K562 (cell line): ENCODE data around the gene SLTM. TPM values are rescaled to one million over a fixed set of nuclear protein-coding genes. Genes with fewer than 3 reads are reported as not detected.

ENCODE experiments used
- BRF2 ChIP-seq: IDR thresholded peaks from 3 replicates; pipeline ENCODE4 v1.6.1; 2011; ENCODE audit warnings: borderline replicate concordance, mild to moderate bottlenecking; ENCODE audit not compliant: insufficient read length, insufficient read depth
- CCAR2 ChIP-seq: fragments of 200-400 bp; formaldehyde crosslinking; IDR thresholded peaks from 2 replicates; pipeline ENCODE4 v1.6.1; 2017; ENCODE audit warnings: mild to moderate bottlenecking, low read depth, low read length
- ELF2 ChIP-seq: fragments of 250-450 bp; sonication (Bioruptor Pico); IDR thresholded peaks from 2 replicates; pipeline ENCODE4 v1.5.0; 2021; ENCODE audit warnings: mild to moderate bottlenecking
- GATAD2A ChIP-seq: fragments of 450-650 bp; IDR thresholded peaks from 2 replicates; pipeline ENCODE4 v1.6.1; 2017
- GTF2E2 ChIP-seq: fragments of 200-800 bp; sonication (Bioruptor generic); IDR thresholded peaks from 2 replicates; pipeline ENCODE4 v1.6.1; 2016; ENCODE audit warnings: missing genetic modification characterization, missing compliant biosample characterization
- HEY1 ChIP-seq: fragments of 250-450 bp; sonication (Bioruptor Pico); IDR thresholded peaks from 2 replicates; pipeline ENCODE4 v1.5.0; 2020; ENCODE audit warnings: mild to moderate bottlenecking, moderate library complexity, borderline replicate concordance
- HMGXB4 ChIP-seq: sonication (generic); formaldehyde crosslinking; IDR thresholded peaks from 2 replicates; pipeline ENCODE4 v1.8.1; 2023; ENCODE audit warnings: mild to moderate bottlenecking, missing genetic modification reagents
- IRF9 ChIP-seq: fragments of 450-650 bp; IDR thresholded peaks from 2 replicates; pipeline ENCODE4 v1.6.1; 2016; ENCODE audit warnings: missing biosample characterization, missing genetic modification characterization
- MAFK ChIP-seq: IDR thresholded peaks from 2 replicates; pipeline ENCODE4 v1.6.1; 2011; ENCODE audit warnings: low read length, improper control_type of control experiment
- MTA3 ChIP-seq: fragments of 450-650 bp; formaldehyde crosslinking; IDR thresholded peaks from 2 replicates; pipeline ENCODE4 v1.6.1; 2017; ENCODE audit warnings: mild to moderate bottlenecking, borderline replicate concordance
- POLR2A ChIP-seq: fragments of 450-650 bp; conservative IDR thresholded peaks from 2 replicates; pipeline ENCODE4 v1.6.1; 2016
- PRMT5 ChIP-seq: sonication (generic); formaldehyde crosslinking; IDR thresholded peaks from 2 replicates; pipeline ENCODE4 v1.5.0; 2020; ENCODE audit warnings: missing genetic modification reagents
- RAD51 ChIP-seq: fragments of 450-650 bp; IDR thresholded peaks from 2 replicates; pipeline ENCODE4 v1.7.1; 2016; ENCODE audit warnings: low read depth, mild to moderate bottlenecking, borderline replicate concordance
- RBBP5 ChIP-seq: fragments of 200-600 bp; sonication (generic); IDR thresholded peaks from 2 replicates; pipeline ENCODE4 v1.6.1; 2012; ENCODE audit warnings: borderline replicate concordance, mild to moderate bottlenecking, low read length, control low read depth, inconsistent platforms; ENCODE audit not compliant: insufficient read depth, poor library complexity, severe bottlenecking
- ZC3H4 ChIP-seq: sonication (generic); formaldehyde crosslinking; IDR thresholded peaks from 2 replicates; pipeline ENCODE4 v1.9.0; 2021; ENCODE audit warnings: missing genetic modification reagents, borderline replicate concordance
- ZFP91 ChIP-seq: sonication (generic); formaldehyde crosslinking; IDR thresholded peaks from 2 replicates; pipeline ENCODE4 v1.8.0; 2022; ENCODE audit warnings: mild to moderate bottlenecking, missing genetic modification reagents
- ZNF518B ChIP-seq: fragments of 250-450 bp; sonication (Bioruptor Pico); IDR thresholded peaks from 2 replicates; pipeline ENCODE4 v1.5.0; 2021; ENCODE audit warnings: mild to moderate bottlenecking, moderate library complexity
- ZNF583 ChIP-seq: fragments of 250-450 bp; sonication (Bioruptor Pico); IDR thresholded peaks from 2 replicates; pipeline ENCODE4 v1.4.0; 2020
- ZNF696 ChIP-seq: fragments of 250-450 bp; sonication (Bioruptor Pico); conservative IDR thresholded peaks from 2 replicates; pipeline ENCODE4 v1.4.0; 2020; ENCODE audit warnings: mild to moderate bottlenecking, moderate library complexity
- polyA plus RNA-seq, 8 experiments: library from polyadenylated mRNA; depleted of rRNA in 4 of 8; stranded (reverse) in 5 of 8; unstranded in 3 of 8; fragments of >200 nt; fragmentation: Nextera tagmentation in 2 of 8; fragmentation: Illumina TruSeq in 1 of 8; extraction: Ambion mirVana in 2 of 8; extraction: Trizol in 1 of 8; gene quantifications; 2 replicates each; pipeline versions ENCODE4 v1.2.1 to v1.2.3, GENCODE V29; 2011 to 2014; ENCODE audit warnings: inconsistent platforms in 1 of 8, missing spikeins in 1 of 8
- total RNA-seq, 7 experiments: library from RNA; depleted of rRNA in 6 of 7; stranded (reverse); fragments of >200 nt in 6 of 7; fragmentation: Illumina TruSeq in 2 of 7; extraction: Trizol in 2 of 7; gene quantifications; 2 replicates each; pipeline versions ENCODE4 v1.2.1 to v1.2.3, GENCODE V29; 2011 to 2021; ENCODE audit warnings: low replicate concordance in 1 of 7

The SLTM gene
- total and polyA plus RNA-seq, 9 of the 15 experiments (the other 6 are each of a cell fraction or from before 2014, with no cell fraction given), result 39.5 to 163 (median 102) TPM

GRCh38 chr15:58933281-58934113 lies at the start of gene SLTM (continued):
- TF ChIP-seq HMGXB4 (CRISPR knock-in tag), result no peak; the same call in 1 of the 2 replicates
- no peak for TF ChIP-seq CCAR2
- TF ChIP-seq ZFP91, result no peak; the same call in 1 of the 2 replicates
- TF ChIP-seq PRMT5, result no peak
- peak; percentile 83 for TF ChIP-seq MTA3
- no peak; the same call in 1 of the 2 replicates for TF ChIP-seq GTF2E2 (tag)
- TF ChIP-seq RBBP5, result peak; percentile 96
- no peak for TF ChIP-seq GATAD2A
- peak; percentile 96 for TF ChIP-seq POLR2A
- peak; percentile 59; the same call in 1 of the 2 replicates for TF ChIP-seq ELF2 (CRISPR knock-in tag)
- TF ChIP-seq HEY1 (CRISPR knock-in tag), result no peak
- no peak for TF ChIP-seq BRF2
- no peak for TF ChIP-seq ZC3H4 (CRISPR knock-in tag)
- TF ChIP-seq RAD51, result no peak
- peak; percentile 88 for TF ChIP-seq MAFK
- no peak for TF ChIP-seq ZNF696 (CRISPR knock-in tag)
- no peak; the same call in 1 of the 2 replicates for TF ChIP-seq IRF9 (tag)
- TF ChIP-seq ZNF583 (CRISPR knock-in tag), result 0 out of 2 replicates have a peak, but pooled peaks have one; percentile 49
- TF ChIP-seq ZNF518B, result no peak
